HepG2 (cell line): Measurements from ENCODE around the gene PFAS. TPM values are rescaled to one million over a fixed set of nuclear protein-coding genes. Genes with fewer than 3 reads are reported as not detected.
A peak's percentile ranks its signal among the peaks of the same experiment; 100 is the strongest.

Experiments used
- ARID2 ChIP-seq: sonication (generic); formaldehyde crosslinking; IDR thresholded peaks from 2 replicates; pipeline ENCODE4 v1.8.1; 2022; ENCODE audit warnings: mild to moderate bottlenecking, missing genetic modification reagents, borderline replicate concordance
- ATF4 ChIP-seq, 2 experiments: fragments of 450-650 bp in 1 of 2; sonication (generic) in 1 of 2; formaldehyde crosslinking; IDR thresholded peaks; 2 replicates each; pipeline versions ENCODE4 v1.5.0 to v1.8.0; 2020 to 2022; ENCODE audit warnings: mild to moderate bottlenecking in 1 of 2, missing genetic modification reagents in 1 of 2
- ATF7-NPFF ChIP-seq: sonication (generic); formaldehyde crosslinking; IDR thresholded peaks from 2 replicates; pipeline ENCODE4 v1.8.1; 2023; ENCODE audit warnings: mild to moderate bottlenecking, low read depth, missing genetic modification reagents, moderate library complexity
- CBX5 ChIP-seq: sonication (generic); formaldehyde crosslinking; IDR thresholded peaks from 2 replicates; pipeline ENCODE4 v1.4.0; 2020; ENCODE audit warnings: missing genetic modification reagents, borderline replicate concordance
- CHD4 ChIP-seq: fragments of 200-600 bp; sonication (generic); IDR thresholded peaks from 2 replicates; pipeline ENCODE4 v1.7.0; 2017; ENCODE audit warnings: mild to moderate bottlenecking, low read length, borderline replicate concordance
- EHMT2 ChIP-seq: fragments of 200-600 bp; sonication (generic); IDR thresholded peaks from 2 replicates; pipeline ENCODE4 v1.7.0; 2017; ENCODE audit warnings: antibody characterized with exemption, low read depth, low read length, borderline replicate concordance
- HHEX ChIP-seq: IDR thresholded peaks from 2 replicates; pipeline ENCODE4 v1.6.1; 2016; ENCODE audit warnings: control low read depth
- KDM6A ChIP-seq: IDR thresholded peaks from 2 replicates; pipeline ENCODE4 v1.6.1; 2016; ENCODE audit warnings: low read depth
- MEIS2 ChIP-seq: sonication (generic); formaldehyde crosslinking; IDR thresholded peaks from 2 replicates; pipeline ENCODE4 v1.9.0; 2021; ENCODE audit warnings: mild to moderate bottlenecking, missing genetic modification reagents
- RARA ChIP-seq: IDR thresholded peaks from 2 replicates; pipeline ENCODE4 v1.6.1; 2016; ENCODE audit warnings: missing genetic modification reagents, missing compliant biosample characterization
- TBP ChIP-seq: sonication (generic); formaldehyde crosslinking; IDR thresholded peaks from 2 replicates; pipeline ENCODE4 v1.5.0; 2020; ENCODE audit warnings: missing genetic modification reagents
- TSC22D2 ChIP-seq: sonication (generic); formaldehyde crosslinking; IDR thresholded peaks from 2 replicates; pipeline ENCODE4 v1.5.1; 2020; ENCODE audit warnings: missing genetic modification reagents, mild to moderate bottlenecking, borderline replicate concordance
- ZBTB26 ChIP-seq: IDR thresholded peaks from 2 replicates; pipeline ENCODE4 v1.6.1; 2016; ENCODE audit warnings: missing compliant biosample characterization, missing genetic modification reagents, borderline replicate concordance
- ZHX2 ChIP-seq, 2 experiments: sonication (generic) in 1 of 2; formaldehyde crosslinking in 1 of 2; IDR thresholded peaks; 2 replicates each; pipeline versions ENCODE4 v1.6.1 to v1.9.0; 2014 to 2022; ENCODE audit warnings: antibody characterized with exemption in 1 of 2, borderline replicate concordance in 1 of 2, inconsistent platforms in 1 of 2, low read depth in 1 of 2, missing genetic modification reagents in 1 of 2
- ZNF17 ChIP-seq: sonication (generic); formaldehyde crosslinking; IDR thresholded peaks from 2 replicates; pipeline ENCODE4 v1.5.0; 2020; ENCODE audit warnings: mild to moderate bottlenecking, missing genetic modification reagents
- ZNF777 ChIP-seq: sonication (generic); formaldehyde crosslinking; IDR thresholded peaks from 2 replicates; pipeline ENCODE4 v1.4.0; 2020; ENCODE audit warnings: missing genetic modification reagents
- ZNF800 ChIP-seq: sonication (generic); formaldehyde crosslinking; IDR thresholded peaks from 2 replicates; pipeline ENCODE4 v1.4.0; 2020; ENCODE audit warnings: missing genetic modification reagents
- polyA plus RNA-seq, 8 experiments: library from polyadenylated mRNA; depleted of rRNA in 3 of 8; stranded (reverse) in 7 of 8; unstranded in 1 of 8; fragments of >200 nt; fragmentation: Illumina TruSeq in 4 of 8; extraction: Trizol in 4 of 8; gene quantifications; 2 replicates each; pipeline versions ENCODE4 v1.2.1 to v1.2.3, GENCODE V29; 2011 to 2016; ENCODE audit warnings: low read depth in 4 of 8, missing spikeins in 1 of 8, mixed read lengths in 1 of 8; ENCODE audit not compliant: insufficient read depth in 1 of 8
- total RNA-seq, 5 experiments: library from RNA; depleted of rRNA; stranded (reverse); fragments of >200 nt; fragmentation: Illumina TruSeq; extraction: Trizol; gene quantifications; 2 replicates each; pipeline ENCODE4 v1.2.3, GENCODE V29; 2016; ENCODE audit warnings: low read depth in 1 of 5

Gene PFAS
- total and polyA plus RNA-seq, 2 of the 13 experiments (the other 11 are each of a cell fraction or from before 2014, with no cell fraction given): 49.4 to 58.2 TPM

- no peak for TF ChIP-seq ZHX2 (IDR thresholded peaks at IDR 0.05; ENCODE audit: low read depth)
- TF ChIP-seq ZHX2 (CRISPR knock-in tag; IDR thresholded peaks at IDR 0.05; ENCODE audit: borderline replicate concordance): no peak
- TF ChIP-seq CBX5: no peak
- 0 out of 2 replicates have a peak, but pooled peaks have one; percentile 33 for TF ChIP-seq MEIS2 (CRISPR knock-in tag)
- no peak for TF ChIP-seq ZNF777 (CRISPR knock-in tag)
- TF ChIP-seq ZNF17 (CRISPR knock-in tag): no peak
- no peak for TF ChIP-seq ARID2 (CRISPR knock-in tag)
- peak; percentile 97 for TF ChIP-seq RARA (CRISPR knock-in tag)
- TF ChIP-seq KDM6A (CRISPR knock-in tag): peak; percentile 95
- TF ChIP-seq ATF7-NPFF: no peak
- TF ChIP-seq ZNF800: 0 out of 2 replicates have a peak, but pooled peaks have one; percentile 36
- no peak for TF ChIP-seq TSC22D2 (CRISPR knock-in tag)
- peak; percentile 76 for TF ChIP-seq HHEX (CRISPR knock-in tag)
- no peak for TF ChIP-seq ZBTB26
- no peak for TF ChIP-seq CHD4
- TF ChIP-seq ATF4 (CRISPR knock-in tag; IDR thresholded peaks at IDR 0.05): peak in 1 of 2 experiments; percentile 70; a peak in 1 of 4 replicates
- TF ChIP-seq EHMT2: no peak
- TF ChIP-seq TBP: no peak
Measured at GRCh38 chr17:8273884-8274444, 24.9 kb downstream of the PFAS start (continued).
